Mesodermal cell (in vitro differentiated cells): ENCODE measurements around the gene REEP1.

Experiments used
- H3K27ac ChIP-seq: 2 replicates; pipeline ENCODE4 v1.7.0; 2013; ENCODE audit warnings: mild to moderate bottlenecking, low read depth, low read length, moderate library complexity; ENCODE audit not compliant: severe bottlenecking
- H3K36me3 ChIP-seq: 2 replicates; pipeline ENCODE4 v1.7.1; 2013; ENCODE audit warnings: mild to moderate bottlenecking, low read length, moderate library complexity; ENCODE audit not compliant: control insufficient read depth, insufficient read depth
- H3K4me1 ChIP-seq: one replicate; pipeline ENCODE4 v1.7.1; 2013; ENCODE audit warnings: mild to moderate bottlenecking, low read length; ENCODE audit not compliant: insufficient read depth, control insufficient read depth, poor library complexity, severe bottlenecking
- H3K4me3 ChIP-seq: 2 replicates; pipeline ENCODE4 v1.7.0; 2013; ENCODE audit warnings: low read length, control low read depth, mild to moderate bottlenecking; ENCODE audit not compliant: insufficient read depth, poor library complexity, severe bottlenecking; ENCODE audit errors: extremely low read depth
- H3K9me3 ChIP-seq: 2 replicates; pipeline ENCODE4 v1.7.1; 2013; ENCODE audit warnings: mild to moderate bottlenecking, low read length, moderate library complexity; ENCODE audit not compliant: control insufficient read depth
- WGBS, 2 experiments: methylation state at CpG; one replicate each; pipeline ENCODE4 v1.1.5; 2013; ENCODE audit warnings: missing lambda C conversion rate in 2 of 2; ENCODE audit not compliant: insufficient coverage in 2 of 2; 5-methylcytosine and 5-hydroxymethylcytosine counted together

The REEP1 gene

DNA sequence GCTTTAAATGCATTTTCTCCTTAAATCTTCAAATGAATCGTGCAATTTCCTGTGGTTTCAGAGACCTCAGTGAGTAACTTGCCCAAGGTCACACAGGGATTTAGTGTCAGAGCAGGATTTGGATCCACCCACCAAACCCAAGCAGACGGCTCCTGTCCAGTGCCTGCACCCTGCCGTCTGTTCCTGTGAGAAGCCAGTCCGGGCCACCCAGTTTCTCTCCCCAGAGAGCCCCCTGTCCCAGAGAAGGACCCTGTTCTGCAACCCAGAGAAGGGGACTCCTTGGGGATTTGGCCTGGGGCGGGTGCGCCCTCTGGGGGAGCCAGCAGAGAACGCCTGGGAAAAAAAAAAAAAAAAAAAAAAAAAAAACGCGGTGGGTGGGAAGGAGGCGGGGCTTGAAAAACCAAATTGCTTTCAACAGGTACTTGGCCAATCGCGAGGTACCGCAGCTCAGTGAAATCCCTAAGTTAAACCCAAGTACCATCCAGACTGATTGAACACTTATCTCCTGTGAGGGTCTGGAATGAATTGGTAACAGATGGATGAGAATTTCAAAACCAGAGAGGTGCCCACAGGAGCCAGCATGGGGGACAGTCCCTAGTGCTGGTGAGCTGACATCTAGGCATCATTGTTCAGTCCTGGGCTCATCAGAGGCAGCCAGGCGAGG lies 30.9 kb upstream of the REEP1 start:
- 27 to 46% methylated on average over 4 to 7 of the region's 14 CpGs for WGBS, 2 experiments
- Histone ChIP-seq H3K4me3 (no peak overlapping the region), H3K27ac (no peak overlapping the region)

DNA sequence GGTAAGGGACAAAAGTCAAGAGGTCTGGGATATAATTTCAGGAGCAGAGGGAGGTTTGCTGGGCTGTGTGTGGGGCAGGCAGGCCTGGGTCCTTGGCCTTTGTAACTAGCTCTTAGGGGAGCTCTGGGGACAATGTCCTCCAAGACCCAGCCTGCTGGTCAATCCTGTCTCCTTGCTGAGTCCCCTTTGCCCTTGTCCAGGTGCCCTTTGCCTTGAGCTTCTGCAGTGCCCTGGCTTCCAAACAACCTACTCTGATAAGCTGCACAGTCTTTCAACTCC lies 30.0 kb upstream of the REEP1 start:
- Histone ChIP-seq H3K36me3 (no peaks in the 10 kb centered on the region), H3K9me3 (peaks cover 8% of the 10 kb centered on the region), H3K4me3 (no peak overlapping the region), H3K4me1 (no peaks in the 10 kb centered on the region), H3K27ac (no peak overlapping the region)

More for the DNA sequence above, 30.9 kb upstream of the REEP1 start:
- Histone ChIP-seq H3K36me3 (no peaks in the 10 kb centered on the region), H3K4me1 (no peaks in the 10 kb centered on the region), H3K9me3 (peaks cover 8% of the 10 kb centered on the region)

DNA sequence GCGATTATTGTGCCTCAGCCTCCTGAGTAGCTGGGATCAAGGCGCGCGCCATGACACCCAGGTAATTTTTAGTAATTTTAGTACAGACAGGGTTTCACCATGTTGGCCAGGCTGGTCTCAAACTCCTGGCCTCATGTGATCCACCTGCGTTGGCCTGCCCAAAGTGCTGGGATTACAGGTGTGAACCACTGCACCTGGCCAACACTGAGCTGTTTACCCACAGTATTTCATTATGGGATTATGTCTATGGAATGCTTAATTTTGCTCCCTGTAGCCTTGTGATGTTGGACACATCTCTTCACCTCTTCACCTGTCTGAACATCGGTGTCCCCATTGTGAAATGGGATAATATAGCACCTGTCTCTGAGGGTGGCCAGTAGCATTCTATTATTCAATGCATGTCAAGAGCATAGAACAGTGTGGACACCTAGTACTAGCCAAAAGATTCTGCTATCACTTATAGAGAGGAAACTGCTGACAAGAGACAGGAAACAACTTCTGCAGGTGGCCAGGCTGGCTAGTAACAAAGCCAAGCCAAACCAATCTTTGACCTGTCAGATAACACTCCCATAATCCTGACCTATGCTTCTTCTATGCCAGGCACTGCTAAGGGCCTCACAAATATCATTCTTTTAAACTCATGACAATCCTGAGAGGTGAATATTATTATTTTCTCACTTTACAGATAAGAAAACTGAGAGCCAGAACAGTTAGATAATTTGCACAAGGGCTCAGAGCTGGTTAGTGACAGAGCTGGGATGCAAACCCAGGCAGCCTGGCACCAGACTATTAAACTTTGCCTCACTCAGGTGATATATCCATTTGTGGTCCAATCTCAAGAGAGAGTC lies 29.4 kb upstream of the REEP1 start:
- Histone ChIP-seq H3K27ac (no peak overlapping the region), H3K4me1 (no peaks in the 10 kb centered on the region), H3K36me3 (no peaks in the 10 kb centered on the region), H3K4me3 (no peak overlapping the region), H3K9me3 (peaks cover 8% of the 10 kb centered on the region)
- WGBS, 2 experiments = 83 to 92% methylated on average over 1 to 5 of the region's 6 CpGs

DNA sequence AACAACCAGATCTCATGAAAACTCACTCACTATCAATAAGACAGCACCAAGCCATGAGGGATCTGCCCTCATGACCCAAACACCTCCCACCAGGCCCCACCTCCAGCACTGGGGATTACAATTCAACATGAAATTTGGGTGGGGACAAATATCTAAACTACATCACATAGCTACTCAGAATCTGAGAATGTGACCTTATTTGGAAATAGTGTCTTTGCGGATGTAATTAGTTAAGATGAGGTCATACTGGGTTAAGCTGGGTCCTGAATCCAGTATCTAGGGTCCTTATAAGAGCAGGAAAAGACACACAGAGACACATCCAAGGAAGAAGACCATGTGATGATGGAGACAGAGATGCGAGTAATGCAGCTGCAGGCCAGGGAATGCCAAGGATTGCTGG lies 27.5 kb upstream of the REEP1 start:
- H3K4me1 ChIP-seq = no peaks in the 10 kb centered on the region
- no peaks in the 10 kb centered on the region for H3K9me3 ChIP-seq
- H3K4me3 ChIP-seq = no peak overlapping the region
- no peaks in the 10 kb centered on the region for H3K36me3 ChIP-seq
- WGBS, 2 experiments = 88 to 100% methylated on average over 2 of the region's 2 CpGs
- no peak overlapping the region for H3K27ac ChIP-seq

DNA sequence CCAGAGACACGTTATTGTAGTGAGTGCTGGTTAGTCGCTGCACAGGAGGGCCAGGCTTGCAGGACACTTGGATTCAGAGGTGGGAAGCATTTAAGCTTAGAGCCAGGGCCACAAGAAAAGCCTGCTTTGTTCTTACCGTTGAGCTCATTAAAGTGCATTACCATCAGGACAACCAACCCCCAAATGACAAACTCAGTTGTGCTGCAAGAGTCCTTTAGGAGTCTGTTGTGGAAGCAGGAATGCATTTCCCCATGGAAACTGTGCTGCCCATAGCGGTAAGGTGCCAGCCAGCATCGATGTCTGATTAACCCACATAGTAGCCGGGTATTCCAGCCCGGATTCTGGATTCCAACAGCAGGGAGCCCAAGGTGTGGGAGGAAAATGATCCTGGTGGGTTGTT lies 23.4 kb upstream of the REEP1 start:
- Histone ChIP-seq H3K4me3 (no peak overlapping the region), H3K9me3 (no peaks in the 10 kb centered on the region), H3K36me3 (no peaks in the 10 kb centered on the region), H3K27ac (no peak overlapping the region), H3K4me1 (no peaks in the 10 kb centered on the region)
- 34 to 57% methylated on average over 3 to 4 of the region's 7 CpGs for WGBS, 2 experiments

DNA sequence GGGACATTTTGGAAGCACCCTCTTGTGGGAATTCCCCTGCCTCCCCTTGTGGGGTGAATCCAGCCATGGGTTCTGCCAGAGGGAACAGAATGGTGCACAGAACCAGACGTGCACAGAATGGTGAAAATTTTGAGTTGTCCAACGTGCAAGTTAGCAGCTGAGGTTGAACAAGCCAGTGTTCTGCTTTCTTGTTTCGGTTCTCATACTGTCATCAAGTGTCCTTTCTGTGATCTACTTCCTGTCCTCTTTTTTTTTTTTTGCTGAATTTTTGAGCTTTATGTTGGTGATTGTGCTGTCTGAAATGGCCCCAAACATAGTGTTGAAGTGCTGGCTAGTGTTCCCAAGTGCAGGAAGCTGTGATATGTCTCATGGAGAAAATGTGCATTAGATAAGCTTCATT lies 21.5 kb upstream of the REEP1 start:
- H3K27ac ChIP-seq = no peak overlapping the region
- H3K9me3 ChIP-seq = no peaks in the 10 kb centered on the region
- H3K4me3 ChIP-seq = no peak overlapping the region
- no peaks in the 10 kb centered on the region for H3K4me1 ChIP-seq
- 89 to 91% methylated on average over 3 of the region's 3 CpGs for WGBS, 2 experiments
- H3K36me3 ChIP-seq = no peaks in the 10 kb centered on the region

DNA sequence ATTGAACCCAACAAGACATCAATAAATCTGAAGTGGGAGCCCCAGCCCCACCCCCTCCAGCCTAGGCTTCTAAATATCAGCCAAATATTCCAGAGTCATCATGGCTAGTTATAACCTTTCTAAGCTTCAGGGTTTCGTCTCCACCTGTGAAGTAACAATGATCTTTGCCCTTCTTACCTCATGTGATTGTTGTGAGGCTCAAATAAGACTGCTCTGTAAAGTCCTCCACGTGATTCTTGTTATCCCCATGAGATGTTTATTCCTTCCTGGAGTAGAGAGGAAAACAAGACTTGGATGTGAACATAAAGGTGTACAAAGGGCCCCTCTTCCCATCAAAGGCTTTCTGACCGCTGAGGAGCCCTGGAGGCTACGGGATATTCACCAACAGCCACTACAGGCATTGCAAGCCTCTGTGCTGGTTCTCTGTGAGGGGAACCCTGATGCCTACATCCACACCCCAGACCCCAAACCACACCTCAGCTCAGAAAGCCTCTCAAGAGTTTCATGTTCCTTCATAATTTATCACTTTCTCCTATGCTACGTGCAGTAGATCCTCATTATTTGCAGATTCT lies 20.1 kb upstream of the REEP1 start:
- no peak overlapping the region for H3K27ac ChIP-seq
- no peaks in the 10 kb centered on the region for H3K36me3 ChIP-seq
- H3K4me1 ChIP-seq = no peaks in the 10 kb centered on the region
- WGBS, 2 experiments = 77 to 100% methylated on average over 3 to 4 of the region's 5 CpGs
- H3K9me3 ChIP-seq = no peaks in the 10 kb centered on the region
- no peak overlapping the region for H3K4me3 ChIP-seq

DNA sequence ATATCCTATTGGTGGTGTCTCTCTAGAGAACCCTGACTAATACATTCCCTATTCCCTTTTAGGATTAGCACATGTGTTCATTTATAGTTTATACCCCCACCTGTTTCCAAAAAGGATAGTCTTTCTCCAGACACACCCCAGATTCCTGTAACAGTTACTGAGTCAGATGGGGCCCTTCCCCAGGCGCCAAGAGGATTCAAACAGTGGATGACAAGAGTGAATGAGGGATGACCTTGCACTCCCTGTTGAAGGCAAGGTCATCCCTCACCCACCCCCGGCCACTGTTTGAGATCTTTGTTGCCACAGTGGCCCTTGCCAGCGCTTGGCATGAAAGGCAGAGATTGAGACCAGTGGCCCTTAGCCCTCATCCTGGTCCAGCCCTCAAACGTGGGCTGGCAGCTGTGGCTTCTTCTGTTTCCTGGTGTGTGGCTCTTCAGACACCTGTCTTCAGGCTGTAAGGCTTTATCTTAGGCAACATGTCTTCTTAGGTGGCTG lies 15.3 kb upstream of the REEP1 start:
- no peaks in the 10 kb centered on the region for H3K36me3 ChIP-seq
- H3K4me3 ChIP-seq = no peak overlapping the region
- H3K27ac ChIP-seq = no peak overlapping the region
- no peaks in the 10 kb centered on the region for H3K9me3 ChIP-seq
- 82 to 83% methylated on average over 3 to 4 of the region's 4 CpGs for WGBS, 2 experiments
- no peaks in the 10 kb centered on the region for H3K4me1 ChIP-seq

DNA sequence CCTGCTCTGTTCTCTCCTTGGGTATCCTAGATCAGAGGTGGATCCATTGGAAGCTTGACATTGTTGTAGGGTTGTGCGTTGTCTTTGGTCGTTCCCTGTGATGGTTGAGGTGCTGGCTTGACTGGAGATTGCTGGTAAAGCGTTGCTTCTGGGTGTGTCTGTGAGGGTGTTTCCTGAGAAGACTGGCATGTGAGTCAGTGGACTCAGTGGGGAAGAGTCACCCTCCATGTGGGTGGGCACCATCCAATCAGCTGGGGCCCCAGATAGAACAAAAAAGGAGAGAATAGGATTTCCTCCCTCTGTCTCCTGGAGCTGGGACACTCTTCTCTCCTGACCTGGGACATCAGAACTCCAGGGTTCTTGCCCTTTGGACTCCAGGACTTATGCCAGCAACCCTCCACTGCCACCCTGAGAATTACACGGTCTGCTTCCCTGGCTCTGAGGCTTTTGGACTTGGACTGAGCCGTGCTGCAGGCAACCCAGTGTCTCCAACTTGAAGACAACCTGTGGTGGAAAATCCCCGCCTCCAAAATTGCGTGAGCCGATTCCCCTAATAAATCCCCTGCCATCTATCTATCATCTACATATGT lies 14.8 kb upstream of the REEP1 start:
- Histone ChIP-seq H3K4me1 (no peaks in the 10 kb centered on the region), H3K9me3 (no peaks in the 10 kb centered on the region), H3K27ac (no peak overlapping the region), H3K4me3 (no peak overlapping the region), H3K36me3 (no peaks in the 10 kb centered on the region)
- WGBS, 2 experiments = 84 to 96% methylated on average over 3 to 8 of the region's 8 CpGs

DNA sequence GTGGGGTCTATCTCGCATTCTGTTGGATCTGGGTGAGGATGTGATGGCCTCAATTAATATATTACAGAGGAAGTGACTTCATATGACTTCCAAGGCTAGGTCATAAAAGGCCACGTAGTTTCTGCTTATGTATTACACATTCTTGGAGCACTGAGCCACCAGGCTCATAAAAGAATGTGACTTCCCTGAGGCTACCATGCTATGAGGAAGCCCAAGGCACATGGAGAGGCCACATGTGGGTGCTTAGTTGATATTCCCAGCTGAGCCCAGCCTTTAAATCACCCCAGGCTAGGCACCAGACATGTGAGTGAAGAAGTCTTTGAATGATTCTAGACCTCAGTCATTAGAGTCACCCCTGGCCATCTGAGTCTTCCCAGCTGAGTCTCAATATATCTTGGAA lies 13.3 kb upstream of the REEP1 start:
- H3K27ac ChIP-seq = no peak overlapping the region
- no peaks in the 10 kb centered on the region for H3K36me3 ChIP-seq
- no peak overlapping the region for H3K4me3 ChIP-seq
- no peaks in the 10 kb centered on the region for H3K4me1 ChIP-seq
- 100% methylated on average over 1 to 2 of the region's 2 CpGs for WGBS, 2 experiments
- no peaks in the 10 kb centered on the region for H3K9me3 ChIP-seq
